Measurements from ENCODE around the gene VSTM2L. TPM values are rescaled to one million over a fixed set of nuclear protein-coding genes. Genes with fewer than 3 reads are reported as not detected.

The VSTM2L gene
- total and polyA plus RNA-seq, 7 donors: 0.05 to 2.8 (median 0.84) TPM

GRCh38 chr20:37911838-37912281 is 8.9 kb downstream of the VSTM2L start:
- TF ChIP-seq, protein P1, sequence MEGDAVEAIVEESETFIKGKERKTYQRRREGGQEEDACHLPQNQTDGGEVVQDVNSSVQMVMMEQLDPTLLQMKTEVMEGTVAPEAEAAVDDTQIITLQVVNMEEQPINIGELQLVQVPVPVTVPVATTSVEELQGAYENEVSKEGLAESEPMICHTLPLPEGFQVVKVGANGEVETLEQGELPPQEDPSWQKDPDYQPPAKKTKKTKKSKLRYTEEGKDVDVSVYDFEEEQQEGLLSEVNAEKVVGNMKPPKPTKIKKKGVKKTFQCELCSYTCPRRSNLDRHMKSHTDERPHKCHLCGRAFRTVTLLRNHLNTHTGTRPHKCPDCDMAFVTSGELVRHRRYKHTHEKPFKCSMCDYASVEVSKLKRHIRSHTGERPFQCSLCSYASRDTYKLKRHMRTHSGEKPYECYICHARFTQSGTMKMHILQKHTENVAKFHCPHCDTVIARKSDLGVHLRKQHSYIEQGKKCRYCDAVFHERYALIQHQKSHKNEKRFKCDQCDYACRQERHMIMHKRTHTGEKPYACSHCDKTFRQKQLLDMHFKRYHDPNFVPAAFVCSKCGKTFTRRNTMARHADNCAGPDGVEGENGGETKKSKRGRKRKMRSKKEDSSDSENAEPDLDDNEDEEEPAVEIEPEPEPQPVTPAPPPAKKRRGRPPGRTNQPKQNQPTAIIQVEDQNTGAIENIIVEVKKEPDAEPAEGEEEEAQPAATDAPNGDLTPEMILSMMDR (IDR thresholded peaks at IDR 0.05): no peak
- DNase-seq (peak; percentile 51 to 70), ATAC-seq (peak in 2 of 4 donors; percentile 11 to 23)
- 5 to 10% (median 7%) methylated on average over 11 of the region's 11 CpGs for WGBS, 3 donors
- Histone ChIP-seq H3K4me1 (no peaks in the 10 kb centered on the region), H3K4me3 (no peak overlapping the region), H3K36me3 (ENCODE audit: insufficient read depth in 1 of 2, low read depth in 1 of 2) (no peaks in the 10 kb centered on the region), H3K9me3 (no peaks in the 10 kb centered on the region), H3K27ac (no peak overlapping the region), H3K27me3 (ENCODE audit: insufficient read depth in 3 of 3, low read length in 2 of 3) (peaks cover 0 to 73% (median 27%) of the 10 kb centered on the region in 3 donors)
- intact Hi-C loops (cut with DNase I): no loop called here

DNA sequence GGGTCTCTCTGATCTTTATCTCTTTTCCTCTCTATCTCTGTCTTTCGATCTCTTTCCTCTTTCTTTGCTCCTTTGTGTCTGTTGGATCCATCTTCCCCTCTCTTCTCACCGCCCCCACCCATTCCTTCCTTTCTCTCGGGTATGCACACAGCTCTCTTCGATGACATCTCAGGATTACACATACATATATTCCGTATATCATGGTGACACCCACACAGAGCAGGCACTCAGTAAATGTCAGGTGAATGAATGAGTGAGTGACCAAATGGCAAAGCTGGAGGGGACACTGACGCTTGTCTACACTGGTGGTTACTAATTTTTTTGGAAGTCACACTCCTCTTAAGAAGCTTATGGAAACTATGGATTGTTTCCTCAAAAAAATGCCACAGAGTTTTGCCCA is 9.9 kb downstream of the VSTM2L start:
- no peaks in the 10 kb centered on the region for H3K9me3 ChIP-seq
- ATAC-seq: no peak
- no peak overlapping the region for H3K27ac ChIP-seq
- H3K4me1 ChIP-seq: no peaks in the 10 kb centered on the region
- no peaks in the 10 kb centered on the region for H3K36me3 ChIP-seq (ENCODE audit: insufficient read depth in 1 of 2, low read depth in 1 of 2)
- WGBS, 3 donors: 67 to 79% (median 68%) methylated on average over 6 of the region's 6 CpGs
- intact Hi-C loops (cut with DNase I): no loop called here
- TF ChIP-seq, protein P1 (IDR thresholded peaks at IDR 0.05): no peak
- H3K4me3 ChIP-seq: no peak overlapping the region
- DNase-seq: no peak
- peaks cover 0 to 83% (median 30%) of the 10 kb centered on the region in 3 donors for H3K27me3 ChIP-seq (ENCODE audit: insufficient read depth in 3 of 3, low read length in 2 of 3)

- peaks cover 0 to 89% (median 30%) of the 10 kb centered on the region in 3 donors for H3K27me3 ChIP-seq (ENCODE audit: insufficient read depth in 3 of 3, low read length in 2 of 3)
- 56 to 62% (median 56%) methylated on average over 18 to 19 of the region's 19 CpGs for WGBS, 3 donors
- H3K36me3 ChIP-seq (ENCODE audit: insufficient read depth in 1 of 2, low read depth in 1 of 2): no peaks in the 10 kb centered on the region
- DNase-seq (no peak), ATAC-seq (no peak)
- H3K4me3 ChIP-seq: no peak overlapping the region
- intact Hi-C loops (cut with DNase I): no loop called here
- TF ChIP-seq, protein P1 (IDR thresholded peaks at IDR 0.05): no peak
- H3K9me3 ChIP-seq: no peaks in the 10 kb centered on the region
- H3K4me1 ChIP-seq: no peaks in the 10 kb centered on the region
- H3K27ac ChIP-seq: no peak overlapping the region
These were observed 10.8 kb downstream of the VSTM2L start for GRCh38 chr20:37913567-37914366.

- H3K4me3 ChIP-seq: no peak overlapping the region
- 29 to 39% (median 37%) methylated on average over 5 of the region's 5 CpGs for WGBS, 3 donors
- H3K36me3 ChIP-seq (ENCODE audit: insufficient read depth in 1 of 2, low read depth in 1 of 2): no peaks in the 10 kb centered on the region
- ATAC-seq (no peak), DNase-seq (no peak)
- no peak overlapping the region for H3K27ac ChIP-seq
- intact Hi-C loops (cut with DNase I): no loop called here
- H3K27me3 ChIP-seq (ENCODE audit: insufficient read depth in 3 of 3, low read length in 2 of 3): peaks cover 0 to 90% (median 30%) of the 10 kb centered on the region in 3 donors
- TF ChIP-seq, protein P1 (IDR thresholded peaks at IDR 0.05): no peak
- no peaks in the 10 kb centered on the region for H3K4me1 ChIP-seq
- H3K9me3 ChIP-seq: no peaks in the 10 kb centered on the region
These were observed 11.4 kb downstream of the VSTM2L start for GRCh38 chr20:37914367-37914671.
